ENCODE measurements around the gene CYP27C1. TPM values are rescaled to one million over a fixed set of nuclear protein-coding genes. Genes with fewer than 3 reads are reported as not detected.

Gene CYP27C1
- total and polyA plus RNA-seq, 2 of the 13 experiments (the other 11 are each of a cell fraction or from before 2014, with no cell fraction given): not detected

GRCh38 chr2:127170452-127171197 lies 49.5 kb downstream of the CYP27C1 start:
- H3K27ac ChIP-seq (ENCODE audit: extremely low read length, insufficient read depth, low read length): no peak overlapping the region
- peaks cover 1 to 19% of the 10 kb centered on the region in 2 experiments; a peak in 4 of 5 replicates for H3K27me3 ChIP-seq (ENCODE audit: control insufficient read depth in 1 of 2, insufficient read depth in 2 of 2, low read length in 2 of 2)
- BruUV-seq (replicated peaks): no TSS peak
- H4K20me1 ChIP-seq (ENCODE audit: insufficient read depth, low read length): no peaks in the 10 kb centered on the region
- no peak overlapping the region for H3K9ac ChIP-seq (ENCODE audit: insufficient read depth, low read depth, low read length)
- no peaks in the 10 kb centered on the region for H3K36me3 ChIP-seq (replicated peaks in 1 of 2; ENCODE audit: control insufficient read depth in 1 of 2, insufficient read depth in 2 of 2, low read length in 2 of 2)
- ChIA-PET CTCF (ENCODE audit: low intra/inter-chr PET ratio, low total read pairs) (no interaction called here), POLR2A (no interaction called here)
- 58% methylated on average over 8 of the region's 10 CpGs for WGBS (ENCODE audit: low lambda C conversion rate)
- H3K4me2 ChIP-seq (ENCODE audit: low read depth, low read length): no peak overlapping the region
- no peak for DNase-seq (ENCODE audit: low spot score)
- no peak overlapping the region for H3K4me3 ChIP-seq (replicated peaks in 1 of 3; ENCODE audit: insufficient read depth in 1 of 3, low read depth in 2 of 3, low read length in 3 of 3)
- in situ Hi-C loops (cut with HindIII; ENCODE audit: extremely low pct_ligation_motif_present, low pct_unique_long_range_greater_than_20kb) (no loop called here), intact Hi-C loops (cut with micrococcal nuclease; ENCODE audit: unreplicated experiment) (no loop called here)
- no peaks in the 10 kb centered on the region for H3K9me3 ChIP-seq (ENCODE audit: low read length)
- no peaks in the 10 kb centered on the region for H3K79me2 ChIP-seq (ENCODE audit: insufficient read depth, low read length)
- no peak; the same call in 2 of the 3 replicates for ATAC-seq
- no peak overlapping the region for H2AFZ ChIP-seq (ENCODE audit: low read length)
- TF ChIP-seq MAZ (IDR thresholded peaks at IDR 0.05; ENCODE audit: borderline replicate concordance, low read depth, low read length) (no peak), MAZ (CRISPR knock-in tag; IDR thresholded peaks at IDR 0.05; ENCODE audit: low read depth) (no peak), ZNF430 (CRISPR knock-in tag; IDR thresholded peaks at IDR 0.05) (no peak), ZFP62 (CRISPR knock-in tag; IDR thresholded peaks at IDR 0.05) (no peak)
- H3K4me1 ChIP-seq (ENCODE audit: insufficient read depth, low read length): no peaks in the 10 kb centered on the region
- FAIRE-seq: peak; percentile 67

GRCh38 chr2:127170021-127170420 lies 50.1 kb downstream of the CYP27C1 start:
- ATAC-seq (no peak), FAIRE-seq (no peak), DNase-seq (ENCODE audit: low spot score) (no peak)
- no peaks in the 10 kb centered on the region for H4K20me1 ChIP-seq (ENCODE audit: insufficient read depth, low read length)
- no TSS peak for BruUV-seq (replicated peaks)
- no peak for TF ChIP-seq ZNF567 (CRISPR knock-in tag; IDR thresholded peaks at IDR 0.05; ENCODE audit: borderline replicate concordance)
- no peak overlapping the region for H2AFZ ChIP-seq (ENCODE audit: low read length)
- no peak overlapping the region for H3K27ac ChIP-seq (ENCODE audit: extremely low read length, insufficient read depth, low read length)
- 47% methylated on average over 3 of the region's 3 CpGs for WGBS (ENCODE audit: low lambda C conversion rate)
- H3K9me3 ChIP-seq (ENCODE audit: low read length): no peaks in the 10 kb centered on the region
- CTCF ChIA-PET (ENCODE audit: low intra/inter-chr PET ratio, low total read pairs): no interaction called here
- H3K9ac ChIP-seq (ENCODE audit: insufficient read depth, low read depth, low read length): no peak overlapping the region
- H3K79me2 ChIP-seq (ENCODE audit: insufficient read depth, low read length): no peaks in the 10 kb centered on the region
- in situ Hi-C loops (cut with HindIII; ENCODE audit: extremely low pct_ligation_motif_present, low pct_unique_long_range_greater_than_20kb) (no loop called here), intact Hi-C loops (cut with micrococcal nuclease; ENCODE audit: unreplicated experiment) (no loop called here)
- no peak overlapping the region for H3K4me2 ChIP-seq (ENCODE audit: low read depth, low read length)
- no peak overlapping the region for H3K4me3 ChIP-seq (replicated peaks in 1 of 3; ENCODE audit: insufficient read depth in 1 of 3, low read depth in 2 of 3, low read length in 3 of 3)
- peaks cover 4 to 13% of the 10 kb centered on the region in 2 experiments; a peak in 4 of 5 replicates for H3K27me3 ChIP-seq (ENCODE audit: control insufficient read depth in 1 of 2, insufficient read depth in 2 of 2, low read length in 2 of 2)
- H3K4me1 ChIP-seq (ENCODE audit: insufficient read depth, low read length): no peaks in the 10 kb centered on the region
- POLR2A ChIA-PET: no interaction called here
- H3K36me3 ChIP-seq (replicated peaks in 1 of 2; ENCODE audit: control insufficient read depth in 1 of 2, insufficient read depth in 2 of 2, low read length in 2 of 2): no peaks in the 10 kb centered on the region

Data from HepG2 (cell line).